Esophagus muscularis mucosa (tissue), 4 donors: ENCODE results near the gene CEP290. TPM values are rescaled to one million over a fixed set of nuclear protein-coding genes. Genes with fewer than 3 reads are reported as not detected.
A peak's percentile ranks its signal among the peaks of the same experiment; 100 is the strongest.

Source experiments
- DNase-seq: peaks from one replicate; pipeline ENCODE4 v3.0.0-alpha.2; 2017; ENCODE audit errors: extremely low spot score
- H3K27ac ChIP-seq, 4 donors: fragments of 200-600 bp; sonication (generic); replicated peaks in 1 of 4; 1 replicate in 3 of 4; 2 replicates in 1 of 4; pipeline ENCODE4 v1.5.1; 2016 to 2019; ENCODE audit warnings: mild to moderate bottlenecking in 1 of 4
- H3K27me3 ChIP-seq, 4 donors: fragments of 200-600 bp; sonication (generic); one replicate each; pipeline versions ENCODE4 v1.5.1 to v1.6.0; 2016 to 2019
- H3K36me3 ChIP-seq, 4 donors: fragments of 200-600 bp; sonication (generic); one replicate each; pipeline ENCODE4 v1.5.1; 2016 to 2019
- H3K4me1 ChIP-seq, 4 donors: fragments of 200-600 bp; sonication (generic); one replicate each; pipeline ENCODE4 v1.5.1; 2016 to 2019
- H3K4me3 ChIP-seq, 4 donors: fragments of 200-600 bp; sonication (generic); 1 replicate in 2 of 4; 2 replicates in 2 of 4; pipeline ENCODE4 v1.5.1; 2016 to 2019; ENCODE audit warnings: mild to moderate bottlenecking in 4 of 4, moderate library complexity in 1 of 4
- H3K9me3 ChIP-seq, 4 donors: fragments of 200-600 bp; sonication (generic); 1 replicate in 3 of 4; 2 replicates in 1 of 4; pipeline ENCODE4 v1.5.1; 2016 to 2019
- EP300 ChIP-seq: sonication (generic); formaldehyde crosslinking; IDR thresholded peaks from one replicate; pipeline ENCODE4 v1.6.1; 2017; ENCODE audit warnings: antibody characterized with exemption
- POLR2A ChIP-seq: fragments of 450-650 bp; IDR thresholded peaks from one replicate; pipeline ENCODE4 v1.6.1; 2017; ENCODE audit warnings: antibody characterized with exemption, moderate library complexity, mild to moderate bottlenecking, low read depth
- POLR2AphosphoS5 ChIP-seq, 2 donors: sonication (generic); formaldehyde crosslinking; IDR thresholded peaks; one replicate each; pipeline ENCODE4 v1.6.1; 2017; ENCODE audit warnings: antibody characterized with exemption in 2 of 2
- WGBS: methylation state at CpG from one replicate; pipeline ENCODE4 v1.1.5; 2018; 5-methylcytosine and 5-hydroxymethylcytosine counted together
- intact Hi-C: fragments of 100-400 bp; cut with DNase I; formaldehyde crosslinking; loops from one replicate; pipeline ENCODE4 v1.15.1; 2023
- total RNA-seq, 4 donors: library from RNA; depleted of rRNA; stranded (reverse); fragments of >200 nt; gene quantifications; one replicate each; pipeline versions ENCODE4 v1.1.0 to v1.2.1, GENCODE V29; 2016
- TF ChIP-seq, protein P1 (sequence below), 3 experiments: fragments of 200-600 bp in 2 of 3; fragments of 450-650 bp in 1 of 3; sonication (generic) in 2 of 3; IDR thresholded peaks; one replicate each; pipeline ENCODE4 v1.5.1; 2017 to 2019; ENCODE audit warnings: antibody characterized with exemption in 3 of 3, mild to moderate bottlenecking in 2 of 3, moderate library complexity in 1 of 3

The CEP290 gene
- total RNA-seq, 4 donors from 2014 or later, result 8.1 to 18.1 (median 13.6) TPM

DNA sequence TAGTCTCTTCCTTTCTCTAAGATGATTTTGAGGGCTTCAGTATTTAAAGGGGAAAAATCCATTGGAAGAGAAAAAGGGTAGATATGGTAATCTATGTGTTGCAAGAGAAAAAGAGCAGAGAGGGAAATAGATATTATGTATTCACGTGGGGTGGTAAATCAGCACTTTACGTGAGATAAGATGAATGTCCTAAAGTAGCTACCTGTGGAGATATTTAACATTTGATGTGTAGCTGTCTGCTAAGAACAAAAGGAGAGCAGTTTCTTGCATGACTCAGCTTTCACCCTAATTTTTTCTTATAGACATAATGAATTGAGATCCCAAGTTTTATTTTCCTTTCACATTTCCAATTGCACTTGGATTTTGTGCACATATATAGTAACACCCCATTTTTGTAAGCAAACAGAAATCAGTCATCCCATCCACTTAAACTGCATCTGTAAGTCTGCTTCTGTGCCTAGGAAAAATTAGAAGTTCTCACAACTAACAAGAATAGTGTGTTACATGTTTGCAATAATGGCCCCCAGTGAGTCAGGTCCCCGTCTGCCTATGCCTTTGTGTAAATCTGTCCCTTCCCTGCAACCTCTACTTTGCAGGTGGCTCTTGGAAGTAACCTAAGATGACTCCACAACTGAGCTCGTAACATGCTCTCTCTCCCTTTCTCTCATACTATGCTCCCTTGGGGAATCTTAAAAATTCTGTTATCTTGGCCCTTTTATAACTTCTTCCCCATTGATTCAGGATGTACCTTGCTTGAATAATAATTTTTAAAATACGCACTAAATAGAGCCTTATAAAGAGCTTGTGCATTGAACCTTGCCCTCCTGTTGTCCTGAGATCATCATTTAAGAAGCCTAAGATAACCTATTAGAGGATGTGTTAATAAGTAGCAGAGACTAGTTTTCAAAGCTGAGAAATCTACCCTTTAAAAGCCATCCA lies 3.9 kb upstream of the CEP290 start:
- intact Hi-C loops, result no loop called here
- Histone ChIP-seq H3K27ac (no peak overlapping the region), H3K4me3 (no peak overlapping the region)

DNA sequence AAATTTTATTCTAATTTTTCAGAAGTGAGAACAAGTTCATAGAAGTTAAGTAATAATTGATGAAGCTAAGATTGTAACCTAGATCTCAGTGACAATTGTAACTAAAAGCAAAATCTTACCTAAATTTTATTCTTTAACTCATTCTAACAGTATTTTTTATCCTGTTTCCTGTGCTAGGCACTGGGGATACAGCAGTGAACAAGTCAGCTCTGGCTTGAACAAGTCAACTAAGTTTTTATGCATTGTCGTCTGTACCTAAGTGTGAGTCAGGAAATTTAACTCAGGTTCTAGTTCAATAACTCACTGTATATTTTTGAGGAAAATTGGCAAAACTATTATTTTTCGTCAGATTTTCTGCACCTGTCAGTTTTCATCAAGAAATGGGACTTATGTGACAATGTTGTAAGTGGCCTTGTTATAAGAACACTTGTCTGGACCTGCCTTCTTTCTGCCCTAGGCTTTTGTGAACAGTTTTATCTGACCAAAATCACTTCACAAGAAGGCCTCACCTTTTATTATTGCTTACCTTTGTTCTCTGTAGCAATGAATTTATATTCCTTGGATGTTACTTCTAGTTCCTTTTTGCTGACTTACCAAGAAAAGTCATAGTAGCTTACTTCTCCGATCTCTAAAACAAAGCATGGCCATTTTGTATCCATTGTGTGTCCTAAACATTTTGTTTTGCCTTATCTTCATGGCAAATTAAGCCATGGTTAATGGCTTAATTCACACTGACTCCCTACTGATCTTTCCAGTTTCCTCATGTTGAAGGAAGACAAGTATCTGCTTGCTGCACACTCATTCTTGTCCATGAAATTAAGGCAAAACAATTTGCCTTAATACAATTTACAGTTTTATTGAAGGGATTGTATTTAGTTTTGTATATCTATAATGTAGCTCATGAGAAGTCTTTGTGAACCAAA lies 2.9 kb upstream of the CEP290 start:
- WGBS, result 93% methylated on average over 3 of the region's 3 CpGs
- Histone ChIP-seq H3K36me3 (peaks cover 0 to 9% (median under 1%) of the 10 kb centered on the region in 4 donors), H3K9me3 (no peaks in the 10 kb centered on the region), H3K27me3 (no peaks in the 10 kb centered on the region), H3K27ac (no peak overlapping the region), H3K4me3 (no peak overlapping the region), H3K4me1 (peaks cover 4 to 44% (median 36%) of the 10 kb centered on the region in 4 donors)
- DNase-seq, result no peak
- TF ChIP-seq EP300 (no peak), POLR2AphosphoS5 (IDR thresholded peaks at IDR 0.05) (no peak), POLR2A (no peak)
- TF ChIP-seq, protein P1, sequence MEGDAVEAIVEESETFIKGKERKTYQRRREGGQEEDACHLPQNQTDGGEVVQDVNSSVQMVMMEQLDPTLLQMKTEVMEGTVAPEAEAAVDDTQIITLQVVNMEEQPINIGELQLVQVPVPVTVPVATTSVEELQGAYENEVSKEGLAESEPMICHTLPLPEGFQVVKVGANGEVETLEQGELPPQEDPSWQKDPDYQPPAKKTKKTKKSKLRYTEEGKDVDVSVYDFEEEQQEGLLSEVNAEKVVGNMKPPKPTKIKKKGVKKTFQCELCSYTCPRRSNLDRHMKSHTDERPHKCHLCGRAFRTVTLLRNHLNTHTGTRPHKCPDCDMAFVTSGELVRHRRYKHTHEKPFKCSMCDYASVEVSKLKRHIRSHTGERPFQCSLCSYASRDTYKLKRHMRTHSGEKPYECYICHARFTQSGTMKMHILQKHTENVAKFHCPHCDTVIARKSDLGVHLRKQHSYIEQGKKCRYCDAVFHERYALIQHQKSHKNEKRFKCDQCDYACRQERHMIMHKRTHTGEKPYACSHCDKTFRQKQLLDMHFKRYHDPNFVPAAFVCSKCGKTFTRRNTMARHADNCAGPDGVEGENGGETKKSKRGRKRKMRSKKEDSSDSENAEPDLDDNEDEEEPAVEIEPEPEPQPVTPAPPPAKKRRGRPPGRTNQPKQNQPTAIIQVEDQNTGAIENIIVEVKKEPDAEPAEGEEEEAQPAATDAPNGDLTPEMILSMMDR (IDR thresholded peaks at IDR 0.05), result no peak
- intact Hi-C loops, result loop anchor here (5.0 kb wide), 1 partner anchor 1562 kb away; the partner anchor contains the start of gene ATP2B1

More for the DNA sequence above, 3.9 kb upstream of the CEP290 start:
- TF ChIP-seq POLR2A (no peak), POLR2AphosphoS5 (IDR thresholded peaks at IDR 0.05) (no peak), EP300 (no peak)
- TF ChIP-seq, protein P1 (IDR thresholded peaks at IDR 0.05), result no peak
- Histone ChIP-seq H3K4me1 (peaks cover 4 to 44% (median 36%) of the 10 kb centered on the region in 4 donors), H3K36me3 (peaks cover 0 to 16% (median 0%) of the 10 kb centered on the region in 4 donors), H3K27me3 (no peaks in the 10 kb centered on the region), H3K9me3 (no peaks in the 10 kb centered on the region)
- 84% methylated on average over 5 of the region's 5 CpGs for WGBS
- no peak for DNase-seq

DNA sequence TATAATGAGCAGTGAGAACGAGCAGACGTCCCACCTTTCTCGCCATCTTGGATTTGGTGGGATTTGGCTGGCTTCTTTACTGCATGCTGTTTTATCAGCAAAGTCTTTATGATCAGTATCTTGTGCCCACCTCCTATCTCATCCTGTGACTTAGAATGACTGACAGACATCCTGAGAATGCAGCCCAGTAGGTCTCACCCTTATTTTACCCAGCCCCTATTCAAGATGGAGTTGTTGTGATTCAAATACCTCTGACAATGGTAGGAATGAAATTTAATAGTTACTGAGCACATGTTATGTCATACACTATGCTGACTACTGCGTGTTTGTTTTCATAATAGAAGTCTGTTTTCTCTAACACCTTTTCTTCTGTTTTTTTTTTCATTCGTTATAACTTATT lies 2.1 kb upstream of the CEP290 start:
- 96% methylated on average over 5 of the region's 5 CpGs for WGBS
- TF ChIP-seq POLR2A (no peak), EP300 (no peak), POLR2AphosphoS5 (IDR thresholded peaks at IDR 0.05) (no peak)
- TF ChIP-seq, protein P1 (IDR thresholded peaks at IDR 0.05), result no peak
- peaks cover 4 to 44% (median 36%) of the 10 kb centered on the region in 4 donors for H3K4me1 ChIP-seq

DNA sequence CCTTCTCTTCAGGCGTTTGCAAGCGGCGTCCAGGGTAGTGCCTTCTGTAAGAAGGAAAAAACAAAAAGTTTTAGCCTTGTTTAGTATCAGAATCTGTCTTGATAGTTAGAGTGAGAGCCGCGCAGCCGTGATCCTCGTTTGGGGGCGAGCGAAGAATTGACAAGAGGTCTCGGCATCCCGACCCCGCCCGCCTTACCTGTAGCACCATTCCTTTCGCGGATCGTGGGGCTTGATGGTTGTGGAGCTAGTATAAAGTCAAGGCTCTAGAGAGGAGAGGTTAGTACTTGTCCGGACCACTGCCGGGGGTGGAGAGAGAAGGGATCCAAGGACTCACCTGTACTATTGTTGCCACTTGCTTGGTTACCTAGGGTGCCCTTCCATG lies 713 bp upstream of the CEP290 start:
- WGBS, result 0% methylated on average over 18 of the region's 18 CpGs
- Histone ChIP-seq H3K36me3 (peaks cover 0 to 12% (median 3%) of the 10 kb centered on the region in 4 donors), H3K4me1 (peaks cover 4 to 37% (median 31%) of the 10 kb centered on the region in 4 donors), H3K27ac (peak overlapping the region; percentile 79 to 85 (median 80)), H3K4me3 (peak overlapping the region; percentile 80 to 86 (median 84)), H3K9me3 (no peaks in the 10 kb centered on the region), H3K27me3 (no peaks in the 10 kb centered on the region)
- DNase-seq, result no peak
- intact Hi-C loops, result loop anchor here (5.0 kb wide), 1 partner anchor 1565 kb away; the partner anchor contains the start of gene ATP2B1
- no peak for TF ChIP-seq POLR2AphosphoS5 (IDR thresholded peaks at IDR 0.05)

More for the DNA sequence above, 2.1 kb upstream of the CEP290 start:
- Histone ChIP-seq H3K9me3 (no peaks in the 10 kb centered on the region), H3K4me3 (no peak overlapping the region), H3K36me3 (peaks cover 0 to 8% (median 3%) of the 10 kb centered on the region in 4 donors), H3K27me3 (no peaks in the 10 kb centered on the region), H3K27ac (no peak overlapping the region)
- no peak for DNase-seq
- intact Hi-C loops, result loop anchor here (5.0 kb wide), 1 partner anchor 1563 kb away; the partner anchor contains the start of gene ATP2B1
